ENCODE measurements around the gene ZNF319.
"Not testable (repeated sequence)": the region's sequence is repeated elsewhere in the genome, so short reads cannot be mapped to it uniquely, and the experiment has no call there.

The ZNF319 gene

DNA sequence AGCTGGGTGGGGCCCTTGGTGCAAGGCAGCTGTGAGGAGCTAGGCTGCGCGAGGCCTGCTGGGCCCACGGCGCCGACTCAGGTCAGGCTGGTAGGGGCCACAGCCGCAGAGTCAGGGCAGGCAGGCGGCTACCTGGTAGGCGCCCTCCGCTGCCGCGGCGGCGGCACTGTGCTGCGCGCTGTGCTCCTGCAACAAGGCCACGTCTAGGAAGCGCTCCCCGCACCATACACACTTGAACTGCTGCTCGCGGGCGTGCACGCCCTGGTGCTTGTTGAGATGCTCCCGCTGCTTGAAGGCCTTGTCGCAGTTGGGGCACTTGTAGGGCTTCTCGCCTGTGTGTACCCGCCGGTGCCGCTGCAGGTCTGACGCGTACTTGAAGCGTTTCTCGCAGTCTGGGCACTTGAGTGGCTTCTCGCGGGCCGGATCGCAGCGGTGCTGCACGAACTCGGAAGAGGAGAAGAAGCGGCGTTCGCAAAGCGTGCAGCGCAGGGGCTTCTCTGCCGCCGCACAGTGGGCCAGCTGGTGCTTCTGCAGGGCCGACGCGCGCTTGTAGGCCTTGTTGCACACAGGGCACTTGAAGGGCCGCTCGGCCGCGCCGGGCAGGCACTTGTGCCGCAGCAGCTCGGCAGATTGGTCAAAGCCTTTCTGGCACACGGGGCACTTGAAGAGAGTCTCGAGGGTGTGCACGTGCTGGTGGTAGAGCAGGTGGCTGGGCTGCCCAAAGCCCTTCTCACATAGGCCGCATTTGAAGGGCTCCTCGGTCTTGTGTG, 3.9 kb downstream of the ZNF319 start:
- no peak for DNase-seq

DNA sequence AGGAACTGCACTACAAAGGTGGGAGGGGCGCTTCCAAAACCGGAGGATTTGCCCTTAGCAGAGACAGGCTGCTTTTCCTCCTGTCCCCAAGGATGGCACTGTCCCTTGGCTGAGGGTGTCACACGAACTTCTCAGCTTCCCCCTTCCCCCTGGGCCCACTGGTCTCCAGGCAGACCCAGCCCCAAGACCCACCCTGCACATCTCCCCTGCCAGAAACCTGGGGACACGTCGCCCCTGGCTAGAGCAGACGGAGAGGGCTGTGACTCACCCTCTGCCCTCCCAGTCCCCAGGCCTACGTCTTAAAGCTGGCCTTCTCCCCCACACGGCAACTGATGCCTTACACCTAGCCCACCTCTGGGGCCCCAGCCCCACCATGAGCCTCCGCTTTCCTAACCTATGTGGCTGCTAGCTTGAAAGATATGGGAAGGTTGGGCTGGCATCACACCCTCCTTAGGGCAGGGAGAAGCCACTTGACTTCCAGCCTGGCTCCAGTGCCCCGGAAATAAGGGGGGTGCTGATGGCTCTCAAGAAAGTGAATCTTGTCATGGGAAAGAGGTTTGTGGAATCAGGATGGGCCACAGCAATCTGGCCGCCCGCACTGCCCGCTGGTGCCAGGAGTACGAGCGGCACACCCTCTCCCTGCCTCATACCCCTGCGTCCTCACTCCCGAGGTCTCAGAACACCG, 4.6 kb downstream of the ZNF319 start:
- no peak for DNase-seq

DNA sequence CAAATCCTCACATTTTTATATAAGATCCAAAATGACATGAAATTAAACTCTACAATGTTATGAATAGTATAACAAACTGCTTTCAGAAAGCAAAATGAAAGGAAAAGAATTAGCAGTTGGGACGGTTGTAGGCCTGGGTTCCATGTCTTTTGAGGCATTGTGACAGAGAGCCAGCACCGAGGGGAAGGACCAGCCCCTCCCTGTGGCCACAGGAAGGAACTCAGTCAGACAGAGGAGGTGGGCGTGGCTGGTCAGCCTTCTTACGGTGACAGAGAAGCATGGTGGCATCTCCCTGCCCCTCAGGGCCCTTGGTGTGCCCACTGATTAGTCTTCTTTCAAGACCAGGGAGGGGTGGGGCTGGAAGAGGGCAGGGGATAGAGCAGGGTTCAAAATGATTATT, 5.7 kb downstream of the ZNF319 start:
- DNase-seq, result no peak

DNA sequence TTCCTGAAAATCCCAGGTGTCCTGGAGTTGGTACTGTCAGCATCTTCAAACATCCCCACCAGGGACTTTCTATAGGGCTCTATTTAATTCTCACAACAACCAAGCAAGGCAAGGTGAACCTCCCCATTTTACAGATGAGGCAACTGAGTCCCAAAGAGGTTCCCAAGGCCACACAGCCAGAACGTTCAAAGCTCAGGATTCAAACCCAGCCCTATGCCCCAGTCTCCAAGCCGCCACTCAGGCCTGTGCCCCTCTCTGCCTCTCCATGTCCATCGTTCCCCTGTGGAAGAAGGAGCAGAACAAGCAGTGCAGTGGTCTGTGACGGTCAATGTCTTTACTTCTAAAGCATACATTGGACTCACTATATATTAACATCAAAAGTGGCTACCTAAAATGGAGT, 6.1 kb downstream of the ZNF319 start:
- DNase-seq, result no peak

DNA sequence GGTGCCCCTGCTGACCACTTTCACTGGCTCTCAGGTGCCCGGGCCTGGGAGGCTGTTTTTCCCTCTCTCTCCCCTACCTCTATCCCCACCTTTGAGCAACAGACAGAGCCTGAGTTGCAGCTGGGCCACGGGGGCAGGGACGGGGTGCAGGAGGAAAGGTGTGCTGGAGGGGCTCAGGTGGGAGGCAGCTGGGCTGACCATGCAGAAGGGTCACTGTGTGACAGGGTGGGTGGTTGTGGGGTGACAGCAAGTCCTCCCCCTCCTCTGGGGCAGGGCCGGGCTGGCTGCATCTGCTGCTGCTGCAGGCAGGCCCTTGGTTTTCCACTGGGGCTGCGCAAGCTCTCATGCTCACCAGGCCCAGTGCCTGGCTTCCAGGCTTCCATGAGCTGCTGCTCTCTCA, 6.6 kb downstream of the ZNF319 start:
- DNase-seq, result no peak

DNA sequence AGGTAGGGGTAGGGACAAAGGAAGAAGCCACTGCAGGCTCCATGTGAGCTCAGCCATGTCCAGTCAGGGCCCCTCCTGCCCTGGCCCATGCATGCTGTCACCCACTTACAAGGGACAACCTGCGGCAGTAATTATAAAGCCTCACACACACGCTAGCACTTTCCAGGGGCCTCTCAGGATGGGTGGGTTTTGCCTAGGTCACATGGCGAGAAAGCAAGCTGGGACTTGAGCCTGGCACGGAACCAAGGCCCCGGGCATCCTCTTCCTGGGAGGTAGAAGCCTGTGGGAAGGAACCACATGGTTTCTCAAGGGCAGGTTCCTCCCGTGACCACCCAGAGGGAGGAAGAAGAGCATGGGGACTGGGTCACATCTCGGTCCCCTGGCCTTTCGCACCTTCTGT, 7.0 kb downstream of the ZNF319 start:
- DNase-seq, result no peak

DNA sequence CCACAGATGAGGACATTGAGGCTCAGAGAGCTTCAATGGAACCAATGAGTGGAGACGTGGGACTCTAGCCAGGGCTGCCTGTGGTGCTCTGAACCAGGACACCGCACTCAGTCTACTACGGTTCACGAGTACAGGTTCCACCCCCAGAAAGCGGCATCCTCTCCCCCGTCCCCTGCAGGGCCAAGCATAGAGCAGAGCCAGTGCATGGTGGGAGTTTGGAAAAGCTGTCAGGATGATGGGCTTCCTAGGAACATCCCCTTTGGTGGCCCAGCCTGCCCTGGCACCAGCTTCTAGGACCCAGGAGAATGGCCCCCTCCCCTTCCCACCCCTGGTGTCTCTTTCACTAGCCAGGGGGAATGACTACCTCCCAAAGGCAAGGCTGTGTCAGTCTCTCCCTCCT, 8.4 kb downstream of the ZNF319 start:
- DNase-seq, result no peak

DNA sequence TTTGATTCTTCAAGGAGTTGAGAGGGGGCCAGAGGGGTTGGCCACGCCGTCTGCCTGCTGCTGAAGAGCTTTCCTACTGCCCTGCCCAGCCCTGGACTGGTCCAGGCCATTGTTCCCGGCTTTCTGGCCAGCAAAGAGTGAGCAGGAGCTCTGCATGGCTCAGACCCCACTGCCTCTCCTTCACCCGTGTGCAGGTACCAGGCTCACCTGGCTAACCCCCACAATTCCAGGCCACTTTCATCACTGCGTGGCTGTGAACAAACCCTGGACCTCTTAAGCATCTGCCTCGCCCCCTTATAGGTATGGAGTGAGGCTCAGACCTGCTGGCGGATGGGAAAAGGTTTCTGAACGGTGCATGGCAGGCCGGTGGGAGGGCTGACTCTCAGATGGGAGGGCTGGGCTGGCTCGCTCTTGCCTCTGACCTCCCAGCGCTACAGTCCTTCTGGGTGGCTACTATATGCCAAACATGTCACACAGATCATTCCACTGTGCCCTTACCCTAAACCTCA, 8.9 kb downstream of the ZNF319 start:
- DNase-seq, result no peak

DNA sequence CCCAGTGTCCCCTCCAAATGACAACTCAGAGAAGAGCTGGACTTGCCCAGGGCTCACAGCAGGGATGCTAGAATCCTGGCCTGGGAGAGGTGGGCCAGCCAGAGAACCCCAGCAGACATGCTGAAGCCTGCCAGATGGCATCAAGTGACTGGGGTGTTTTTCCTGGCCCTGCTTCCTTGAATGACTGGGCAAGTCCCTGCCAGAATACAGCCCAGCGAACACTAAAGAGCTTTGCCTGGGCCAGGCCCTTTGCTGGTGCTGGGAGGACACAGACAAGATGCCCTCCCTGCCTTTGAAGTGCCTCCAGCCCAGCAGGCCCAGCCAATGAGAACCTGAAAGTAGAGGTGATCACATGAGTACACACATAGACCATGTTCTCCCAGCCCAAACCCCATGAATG, 11.5 kb downstream of the ZNF319 start:
- DNase-seq, result no peak

DNA sequence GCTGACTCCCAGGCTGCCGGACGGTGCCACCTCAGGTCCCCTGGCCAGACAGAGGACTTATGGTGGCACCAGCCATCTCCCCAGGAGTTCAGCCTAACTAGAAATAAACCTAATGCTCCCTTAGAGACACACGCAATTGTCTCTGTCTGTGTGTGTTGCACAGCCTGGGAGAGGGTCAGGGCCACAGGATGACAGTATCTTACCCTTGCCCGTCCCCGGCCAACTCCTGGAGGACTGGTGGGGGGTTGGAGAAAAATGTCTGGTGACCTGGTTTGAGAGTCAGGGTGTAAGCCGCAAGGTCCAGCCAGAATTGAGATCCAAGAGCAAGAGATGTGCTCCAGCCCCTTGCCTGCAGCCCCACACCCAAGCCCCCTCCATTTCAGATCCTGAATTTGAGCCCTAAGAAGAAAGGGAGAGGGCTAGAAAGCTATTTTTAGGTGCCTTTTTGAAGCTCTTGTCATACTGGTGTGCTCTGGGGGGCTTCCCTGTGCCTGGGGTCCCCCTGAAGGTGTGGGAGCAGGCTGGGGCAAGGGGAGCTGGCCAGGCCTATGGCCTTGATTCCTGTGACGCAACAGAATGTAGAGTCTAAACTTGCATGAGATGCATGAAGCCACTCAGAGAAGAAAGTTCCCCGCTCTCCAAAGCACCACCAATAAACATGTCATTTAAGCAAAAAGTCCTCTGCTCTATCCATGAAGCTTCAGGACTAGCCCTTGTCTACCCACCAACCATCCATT, 12.9 kb downstream of the ZNF319 start:
- DNase-seq, result no peak

DNA sequence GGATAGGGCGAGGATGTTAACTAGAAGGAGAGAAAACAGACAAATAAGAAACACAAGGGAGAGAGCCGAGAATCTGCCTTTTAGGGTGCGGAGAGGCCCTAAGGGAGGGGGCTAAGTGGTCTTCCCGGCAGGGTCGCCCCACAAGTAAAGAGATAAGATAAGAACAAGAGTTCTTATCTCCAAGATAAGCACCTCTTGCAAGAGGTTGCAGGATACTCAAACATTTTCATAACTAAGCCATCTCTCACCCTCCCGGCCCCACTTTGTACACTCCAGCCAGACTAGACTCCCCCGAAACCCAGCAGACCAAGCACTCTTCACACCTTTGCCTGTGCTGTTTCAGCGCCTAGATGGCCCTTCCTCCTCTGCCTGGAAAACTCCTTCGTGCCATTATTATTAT, 14.3 kb downstream of the ZNF319 start:
- DNase-seq, result no peak

DNA sequence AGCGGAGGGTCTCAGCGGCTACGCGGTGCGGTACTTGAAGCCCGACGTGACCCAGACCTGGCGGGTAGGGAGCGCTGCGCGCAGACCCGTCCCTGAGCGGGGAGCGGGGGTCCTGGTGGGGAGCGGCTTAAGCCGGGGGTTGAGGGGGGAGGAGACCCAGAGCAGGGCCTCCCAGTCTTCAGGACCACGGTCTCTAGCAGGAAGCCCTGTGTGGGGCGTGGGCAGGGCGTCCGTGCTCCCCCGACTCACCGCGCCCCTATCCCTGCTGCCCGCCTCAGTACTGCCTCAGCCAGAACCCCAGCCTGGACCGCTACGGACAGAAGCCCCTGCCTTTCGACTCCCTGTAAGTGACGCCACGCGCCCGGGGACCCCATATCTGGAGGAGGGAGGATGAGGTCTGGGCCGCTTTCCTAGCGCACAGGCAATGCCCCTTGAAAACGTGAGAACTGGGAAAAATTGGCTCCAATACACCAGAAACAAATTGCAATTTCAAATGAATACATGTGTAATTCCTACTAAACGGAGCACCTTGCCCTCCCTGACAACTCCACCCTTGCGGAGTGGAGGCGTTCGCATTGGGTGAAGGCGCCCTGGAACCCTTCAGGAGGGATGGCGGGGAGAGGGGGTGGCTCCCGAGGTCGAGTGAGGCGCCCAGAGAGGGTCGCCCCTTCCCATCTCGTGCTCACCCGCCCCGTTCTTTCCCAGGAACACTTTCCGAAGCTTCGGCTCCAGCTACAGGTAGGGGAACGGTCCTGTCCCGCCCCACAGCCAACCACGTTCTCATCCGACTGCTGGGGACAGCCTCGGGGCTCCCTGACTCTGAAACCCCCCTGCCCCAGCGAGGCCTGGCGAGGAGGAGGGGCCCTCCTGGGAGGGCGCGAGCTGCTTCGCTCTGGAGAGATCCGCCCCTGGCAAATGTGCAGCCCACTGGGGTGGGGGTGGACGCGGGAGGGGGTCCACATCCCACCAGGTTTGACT, 15.0 kb downstream of the ZNF319 start:
- no peak for DNase-seq

DNA sequence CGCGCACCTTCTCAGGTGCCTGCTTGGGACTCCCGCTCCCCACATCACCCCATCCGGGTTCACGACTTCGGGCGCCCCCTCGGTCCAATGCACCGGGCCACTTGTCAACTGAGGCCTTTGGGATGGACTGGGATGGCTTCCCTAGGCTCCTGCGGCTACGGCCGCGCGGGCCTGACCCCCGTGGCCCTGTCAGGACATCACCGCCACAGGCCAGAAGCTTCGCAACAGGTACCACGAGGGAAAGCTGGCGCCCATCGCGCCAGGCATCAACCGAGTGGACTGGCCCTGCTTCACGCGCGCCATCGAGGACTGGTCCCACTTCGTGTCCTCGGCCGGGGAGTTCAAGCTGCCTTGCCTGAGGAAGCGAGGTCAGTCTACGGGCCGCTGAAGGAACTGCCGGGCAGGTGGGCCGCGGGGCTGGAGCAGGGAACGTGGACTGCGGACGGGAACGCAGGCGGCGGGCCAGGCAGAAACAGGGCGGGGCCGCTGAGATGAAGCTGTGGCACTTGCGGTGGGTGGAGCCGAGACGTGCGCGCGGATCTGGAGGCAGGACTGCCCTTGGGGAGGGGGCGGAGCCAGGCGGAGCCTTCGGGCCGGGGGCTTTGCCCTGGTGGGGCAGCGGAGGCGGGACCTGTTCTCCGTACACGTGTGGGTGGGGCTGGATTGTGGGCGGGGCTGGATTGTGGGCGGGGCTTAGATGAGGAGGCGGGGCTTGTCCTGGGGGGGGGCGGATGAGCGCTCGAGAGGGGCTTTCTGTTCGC, 15.8 kb downstream of the ZNF319 start:
- no peak for DNase-seq

DNA sequence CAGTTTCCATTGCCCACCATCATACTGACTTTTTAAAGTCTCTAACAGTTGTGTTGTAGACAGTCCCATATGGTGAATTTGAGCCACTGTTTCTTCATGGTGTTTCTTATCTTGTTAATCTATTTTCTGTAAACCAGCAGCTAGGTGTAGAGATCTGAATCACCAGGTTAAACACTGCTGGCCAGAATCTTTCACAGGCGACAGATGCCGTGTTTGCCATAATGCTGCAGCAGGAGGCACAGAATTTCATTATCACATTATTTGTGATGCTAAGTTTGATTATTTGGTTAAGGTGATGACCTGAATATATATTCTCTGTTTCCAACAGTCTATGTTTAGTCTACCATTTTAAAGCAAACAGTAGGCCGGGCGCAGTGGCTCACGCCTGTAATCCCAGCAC, 18.1 kb downstream of the ZNF319 start:
- no peak for DNase-seq

DNA sequence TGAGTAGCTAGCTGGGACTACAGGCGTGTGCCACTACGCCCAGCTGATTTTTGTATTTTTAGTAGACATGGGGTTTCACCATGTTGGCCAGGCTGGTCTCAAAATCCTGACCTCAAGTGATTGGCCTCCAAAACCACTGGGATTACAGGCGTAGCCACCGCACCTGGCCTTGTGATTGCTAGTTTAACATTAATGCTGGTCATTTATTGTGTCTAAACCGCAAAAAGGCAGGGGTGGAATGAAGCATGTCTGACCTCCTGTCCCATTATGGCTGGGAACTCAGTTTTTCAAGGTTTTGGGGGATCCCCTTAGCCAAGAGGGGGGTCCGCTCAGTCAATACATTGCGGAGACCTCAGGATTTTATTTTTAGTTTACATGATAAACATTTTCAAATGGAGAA, 18.8 kb downstream of the ZNF319 start:
- DNase-seq, result no peak

DNA sequence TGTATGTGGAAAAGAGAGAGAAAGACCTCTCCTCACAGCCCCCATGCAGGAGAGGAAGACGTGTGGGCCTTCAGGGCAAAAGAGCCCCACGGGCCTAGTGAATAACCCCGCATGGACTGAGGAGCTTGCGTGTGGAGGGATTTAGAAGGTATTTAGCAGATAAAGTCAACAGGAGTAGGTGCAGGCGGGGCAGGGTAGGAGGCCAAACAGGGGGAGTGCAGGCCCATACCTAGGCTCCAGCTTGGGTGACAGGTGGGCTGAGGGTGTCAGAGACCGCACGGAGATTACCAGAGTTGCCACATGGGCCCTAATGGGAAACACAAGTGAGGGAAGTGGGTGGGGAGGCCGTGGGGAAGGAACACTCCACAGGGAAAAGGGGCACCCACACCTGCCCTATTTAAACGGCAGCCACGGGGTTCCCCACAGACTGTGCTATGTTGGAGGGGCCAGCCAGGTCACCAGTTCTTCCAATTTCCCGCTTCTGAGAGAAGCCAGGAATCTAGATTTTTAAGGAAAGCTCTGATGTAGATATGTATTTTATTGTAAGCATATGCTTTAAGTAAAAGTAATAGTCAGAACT, 21.4 kb downstream of the ZNF319 start:
- DNase-seq, result no peak

DNA sequence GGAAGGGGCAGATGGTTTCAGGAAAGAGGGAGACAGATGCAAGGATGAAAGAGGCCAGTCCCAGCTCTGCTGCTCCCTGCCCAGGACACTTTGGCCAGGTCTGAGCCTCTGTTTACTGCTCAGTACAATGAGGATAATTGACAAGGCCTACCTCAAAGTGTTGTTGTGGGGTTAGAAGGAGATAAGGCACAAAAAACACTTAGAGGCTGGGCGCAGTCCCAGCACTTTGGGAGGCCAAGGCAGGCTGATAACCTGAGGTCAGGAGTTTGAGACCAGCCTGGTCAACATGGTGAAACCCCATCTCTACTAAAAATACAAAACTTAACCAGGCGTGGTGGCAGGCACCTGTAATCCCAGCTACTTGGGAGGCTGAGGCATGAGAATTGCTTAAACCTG, 22.4 kb downstream of the ZNF319 start:
- DNase-seq, result not testable (repeated sequence)

DNA sequence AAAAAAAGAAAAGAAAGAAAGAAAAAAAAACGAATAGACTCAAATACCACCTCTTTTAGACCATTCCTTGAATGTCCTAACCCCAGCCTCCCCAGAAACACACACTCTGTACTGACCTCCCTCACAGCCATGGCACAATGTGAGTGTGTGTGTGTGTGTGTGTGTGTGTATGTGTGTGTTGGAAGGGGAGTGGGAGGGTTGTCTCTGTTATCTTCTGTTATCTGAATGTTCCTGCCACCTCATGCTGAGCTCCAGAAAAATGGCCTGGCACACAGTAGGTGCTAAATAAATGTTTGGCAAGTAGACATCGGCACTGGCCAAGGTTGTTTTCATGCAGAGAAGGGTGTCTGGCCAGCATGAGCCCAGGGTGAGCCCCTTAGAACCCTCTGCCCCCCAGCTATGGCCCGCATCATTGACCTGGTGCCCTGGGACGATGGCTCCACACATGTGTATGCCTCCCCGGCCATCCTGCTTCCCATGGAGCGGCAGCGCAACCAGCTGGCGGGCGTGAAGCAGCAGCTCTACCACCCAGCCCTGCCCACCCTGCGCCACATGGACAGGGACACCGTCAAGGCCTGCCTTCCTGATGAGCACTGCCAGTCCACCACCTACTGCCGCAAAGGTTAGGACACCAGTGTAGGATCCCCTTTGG, 22.9 kb downstream of the ZNF319 start:
- no peak for DNase-seq

DNA sequence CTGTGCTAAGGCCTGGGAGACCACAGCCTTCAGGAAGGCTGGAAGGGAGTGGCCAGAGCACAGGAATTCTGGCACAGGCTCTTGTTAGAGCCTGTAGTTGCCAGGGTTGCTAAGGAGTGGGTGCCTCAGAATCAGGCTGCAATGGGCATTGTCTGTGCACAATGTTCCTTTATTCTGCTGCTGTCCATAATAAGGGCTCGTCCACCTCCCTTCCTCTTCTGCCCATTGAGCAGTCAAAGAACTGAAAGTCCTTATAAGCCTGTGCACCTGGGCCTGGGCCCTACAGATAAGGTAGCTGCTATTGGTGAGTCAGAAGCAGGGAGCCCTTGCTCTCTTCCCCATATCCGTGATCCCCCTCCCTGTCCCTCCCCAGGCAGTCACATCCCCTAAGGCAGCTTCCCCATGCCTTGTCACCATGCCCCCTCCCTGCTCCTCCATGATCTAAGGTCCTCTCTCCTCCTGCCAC, 24.1 kb downstream of the ZNF319 start:
- no peak for DNase-seq

DNA sequence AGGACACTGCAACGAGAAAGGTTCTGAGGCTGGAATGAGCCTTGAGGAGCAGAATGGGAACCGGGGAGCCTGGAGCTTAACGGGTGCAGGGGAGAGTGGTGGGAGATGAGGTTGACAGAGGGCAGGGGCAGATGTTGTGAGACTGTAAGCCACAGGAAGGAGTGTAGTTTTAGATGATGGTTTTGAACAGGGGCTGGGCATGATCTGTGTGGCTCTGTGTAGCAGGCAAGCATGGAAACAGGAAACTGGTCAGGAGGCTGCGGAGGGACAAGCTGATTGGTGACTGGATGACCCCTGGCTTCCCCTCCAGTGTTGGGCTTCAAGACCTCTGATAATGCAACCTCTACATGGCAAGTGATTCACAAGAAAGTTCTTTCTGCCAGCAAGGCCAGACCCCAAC, 28.2 kb downstream of the ZNF319 start:
- DNase-seq, result no peak

DNA sequence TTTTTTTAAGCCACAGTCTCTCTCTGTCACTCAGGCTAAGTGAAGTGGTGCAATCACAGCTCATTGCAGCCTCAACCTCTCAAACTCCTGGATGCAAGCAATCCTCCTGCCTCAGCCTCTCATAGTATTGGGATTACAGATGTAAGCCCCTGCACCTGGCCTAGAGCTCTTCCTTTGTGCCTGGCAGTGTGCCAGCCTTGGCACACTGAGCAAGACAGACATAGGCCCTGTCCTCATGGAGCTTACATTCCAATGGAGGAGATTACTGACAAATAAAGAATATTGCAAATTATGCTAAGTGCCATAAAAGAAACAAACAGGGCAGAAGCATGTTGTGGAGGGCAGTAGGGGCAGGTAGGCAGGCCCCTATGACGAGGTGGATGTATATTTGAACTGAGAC, 28.6 kb downstream of the ZNF319 start:
- no peak for DNase-seq
